HG03571 (cell line): ENCODE data around the gene ROR1.
A peak's percentile ranks its signal among the peaks of the same experiment; 100 is the strongest.
"Not testable (repeated sequence)": the region's sequence is repeated elsewhere in the genome, so short reads cannot be mapped to it uniquely, and the experiment has no call there.

ENCODE experiments used
- ATAC-seq: cut with Tn5 transposase; IDR thresholded peaks from one replicate; pipeline ENCODE4 v1.9.1; 2021; ENCODE audit not compliant: unreplicated experiment

The ROR1 gene

GRCh38 chr1:63819795-63820194, 46.0 kb downstream of the ROR1 start:
- no peak for ATAC-seq

- ATAC-seq: no peak
Measured at GRCh38 chr1:63821091-63822005, 47.5 kb downstream of the ROR1 start.

- no peak for ATAC-seq
Measured at GRCh38 chr1:63822540-63822939, 48.7 kb downstream of the ROR1 start.

GRCh38 chr1:63824451-63824850, 50.6 kb downstream of the ROR1 start:
- no peak for ATAC-seq

- no peak for ATAC-seq
Measured at GRCh38 chr1:63825111-63825510, 51.3 kb downstream of the ROR1 start.

DNA sequence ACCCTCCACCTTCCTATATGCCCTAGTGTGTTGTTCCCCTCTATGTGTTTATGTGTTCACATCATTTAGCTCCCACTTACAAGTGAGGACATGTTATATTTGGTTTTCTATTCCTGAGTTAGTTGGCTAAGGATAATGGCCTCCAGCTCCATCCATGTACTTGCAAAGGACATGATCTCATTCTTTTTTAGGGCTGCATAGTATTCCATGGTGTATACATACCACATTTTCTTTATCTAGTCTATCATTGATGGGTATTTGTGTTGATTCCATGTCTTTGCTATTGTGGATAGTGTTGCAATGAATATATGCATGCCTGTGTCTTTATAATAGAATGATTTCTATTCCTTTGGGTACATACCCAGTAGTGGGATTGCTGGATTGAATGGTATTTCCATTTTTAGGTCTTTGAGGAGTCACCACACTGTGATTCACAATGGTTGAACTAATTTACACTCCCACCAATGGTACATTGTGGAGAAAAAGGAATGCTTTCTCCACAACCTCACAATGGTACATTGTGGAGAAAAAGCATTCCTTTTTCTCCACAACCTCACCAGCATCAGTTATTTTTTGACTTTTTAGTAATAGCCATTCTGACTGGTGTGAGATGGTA, 52.5 kb downstream of the ROR1 start:
- not testable (repeated sequence) for ATAC-seq

GRCh38 chr1:63827411-63828321, 53.8 kb downstream of the ROR1 start:
- no peak for ATAC-seq

DNA sequence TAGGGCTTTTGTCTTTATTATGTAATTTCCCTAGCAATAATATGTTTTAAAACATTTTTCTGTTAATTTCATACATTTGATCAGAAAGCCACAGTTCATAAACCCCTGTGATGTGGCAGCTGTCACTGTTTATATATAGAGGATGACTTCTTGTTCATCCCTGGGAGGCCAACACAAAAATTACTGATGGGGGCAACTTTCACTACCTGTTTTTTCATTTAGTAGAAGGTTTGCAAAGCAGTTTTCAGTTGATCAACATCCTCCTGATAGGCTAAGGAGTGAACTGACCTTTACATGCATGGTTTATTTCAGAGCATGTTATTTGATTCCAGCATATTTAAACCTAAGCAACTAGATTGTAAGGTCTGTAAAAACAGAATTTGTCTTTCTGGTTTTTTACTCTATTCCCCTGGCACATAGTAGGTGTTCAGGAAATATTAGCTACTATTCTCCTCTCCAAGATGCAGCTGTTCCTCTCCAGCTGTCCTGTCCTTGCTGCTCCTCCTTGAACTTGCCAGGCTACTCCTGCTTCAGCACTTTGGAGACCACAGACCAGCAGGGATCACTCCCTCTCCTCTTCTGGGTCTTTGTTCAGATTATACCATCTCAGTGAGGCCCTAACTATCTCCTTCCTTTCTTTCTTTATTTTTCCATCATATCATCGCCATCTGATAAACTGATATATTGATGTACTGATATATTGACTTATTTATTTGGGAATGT, 54.7 kb downstream of the ROR1 start:
- ATAC-seq: peak; percentile 90

DNA sequence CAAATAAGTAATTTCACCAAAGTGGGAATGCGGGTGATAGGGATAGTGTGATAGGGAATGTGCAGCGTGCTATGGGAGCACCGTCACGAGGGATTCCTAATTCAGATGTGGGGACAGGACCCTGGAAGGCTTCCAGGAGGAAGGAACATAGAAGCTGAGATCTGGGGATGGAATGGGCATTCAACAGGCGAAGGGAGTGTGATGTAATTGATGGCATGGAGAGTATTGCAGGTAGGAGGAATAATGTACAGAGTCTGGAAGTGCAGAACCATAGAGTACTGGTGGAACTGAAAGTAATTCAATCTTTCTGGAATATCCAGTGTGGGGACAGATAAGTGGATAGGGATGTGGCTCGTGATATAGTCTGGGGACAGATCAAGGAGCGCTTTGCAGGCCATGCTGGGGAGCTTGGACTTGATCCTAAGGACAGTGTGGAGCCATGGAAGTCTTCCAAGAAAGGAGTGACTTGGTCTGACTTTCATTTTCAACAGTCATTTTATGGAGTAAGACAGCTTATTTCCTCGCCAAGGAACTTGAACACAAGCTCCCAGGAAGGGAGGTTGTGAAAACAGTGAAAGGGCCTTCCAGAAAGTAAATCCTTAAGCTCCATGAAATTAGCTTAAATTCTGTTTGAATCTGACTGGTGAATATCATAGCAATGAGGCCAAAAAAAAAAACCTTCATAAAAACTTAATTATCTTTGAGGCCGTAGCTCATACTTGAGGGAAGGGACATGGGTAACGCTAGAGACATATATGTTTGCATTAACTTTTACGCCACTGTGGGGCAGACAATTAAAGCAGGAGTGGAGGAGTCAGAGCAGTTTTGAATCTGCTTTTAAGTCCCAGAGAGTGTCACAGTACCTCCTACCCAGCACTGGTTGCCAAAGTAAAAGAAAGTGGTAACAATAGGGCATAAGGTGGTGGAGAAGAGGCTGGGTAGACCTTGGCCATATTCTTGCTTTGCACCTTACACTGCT, 55.8 kb downstream of the ROR1 start:
- no peak for ATAC-seq

GRCh38 chr1:63831409-63831808, 57.6 kb downstream of the ROR1 start:
- ATAC-seq: no peak

DNA sequence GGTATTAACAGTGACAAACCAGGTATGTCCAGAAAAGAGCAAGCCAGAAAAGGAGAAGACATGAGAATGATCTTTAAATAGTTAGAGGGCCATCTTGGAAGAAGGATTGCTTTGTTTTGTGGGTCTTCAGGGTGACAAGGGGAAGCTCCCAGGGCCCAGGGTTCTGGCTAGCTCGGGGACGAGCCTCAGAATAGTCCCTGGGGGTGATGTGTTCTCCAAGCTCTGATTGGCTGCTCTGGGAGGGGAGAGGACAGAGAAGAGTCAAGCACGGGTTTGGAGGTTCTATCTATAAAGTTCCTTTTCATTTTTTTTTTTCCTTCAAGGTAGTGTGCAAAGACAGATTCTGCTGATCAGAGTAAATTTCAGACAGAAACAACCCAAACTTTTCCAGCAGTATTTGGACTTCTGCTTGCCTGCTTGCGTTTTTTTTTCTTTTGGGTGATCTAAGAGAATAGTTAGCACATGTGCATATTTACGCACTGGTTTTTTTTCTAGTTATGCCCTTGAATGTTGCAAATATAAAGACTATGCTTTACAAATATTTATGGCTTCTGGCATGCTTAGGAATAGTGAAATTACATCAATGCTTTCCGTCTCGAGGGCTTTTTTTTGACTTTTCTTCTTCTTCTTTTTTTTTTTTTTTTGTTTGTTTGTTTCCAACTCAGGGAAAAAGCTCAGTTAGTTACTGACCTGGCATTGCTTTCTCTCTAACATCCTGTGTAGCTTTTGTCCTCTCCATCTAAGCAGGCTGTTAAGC, 59.7 kb downstream of the ROR1 start:
- ATAC-seq: no peak

DNA sequence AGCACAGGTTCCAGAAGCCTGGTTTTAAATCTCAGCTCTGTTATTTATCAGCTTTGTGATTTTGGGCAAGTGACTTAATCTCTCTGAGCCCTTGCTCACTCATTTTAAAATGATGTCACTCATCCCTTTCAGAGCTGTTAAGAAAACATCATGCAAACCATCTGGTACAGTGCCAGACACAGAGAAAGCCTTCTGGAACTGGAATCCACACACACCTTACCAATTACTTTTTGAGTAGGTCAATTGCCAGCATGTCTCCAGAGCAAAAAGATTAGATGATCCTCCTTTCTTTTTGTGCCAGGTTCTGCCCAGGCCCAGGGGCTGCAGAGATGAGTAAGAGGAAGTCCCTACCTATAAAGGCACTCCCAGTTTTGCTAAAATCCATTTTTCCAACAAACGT, 61.3 kb downstream of the ROR1 start:
- ATAC-seq: no peak

GRCh38 chr1:63836374-63836773, 62.6 kb downstream of the ROR1 start:
- ATAC-seq: no peak

DNA sequence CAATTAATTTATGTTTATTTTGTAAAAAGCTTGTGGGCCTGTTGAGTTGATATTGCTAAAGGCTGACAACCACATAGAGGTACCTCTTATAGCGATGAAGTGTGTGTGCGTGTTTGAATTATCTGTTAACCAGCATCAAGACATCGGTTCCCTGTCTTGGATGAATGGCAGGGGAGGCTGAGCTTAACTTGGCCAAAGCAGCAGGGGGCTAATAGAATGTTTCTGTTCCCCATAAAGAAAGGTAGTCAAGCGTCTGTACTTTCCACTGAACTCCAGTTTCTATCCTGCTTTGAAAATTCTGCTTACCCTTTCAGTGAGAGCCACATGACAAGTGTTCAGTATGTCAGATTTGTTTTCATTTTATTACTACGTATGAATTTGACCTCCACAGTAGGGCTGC, 63.0 kb downstream of the ROR1 start:
- ATAC-seq: no peak

- ATAC-seq: no peak
Measured at GRCh38 chr1:63843010-63843409, 69.2 kb downstream of the ROR1 start.

- ATAC-seq: no peak
Measured at GRCh38 chr1:63843884-63844283, 70.1 kb downstream of the ROR1 start.

- ATAC-seq: no peak
Measured at GRCh38 chr1:63845346-63845745, 71.5 kb downstream of the ROR1 start.

DNA sequence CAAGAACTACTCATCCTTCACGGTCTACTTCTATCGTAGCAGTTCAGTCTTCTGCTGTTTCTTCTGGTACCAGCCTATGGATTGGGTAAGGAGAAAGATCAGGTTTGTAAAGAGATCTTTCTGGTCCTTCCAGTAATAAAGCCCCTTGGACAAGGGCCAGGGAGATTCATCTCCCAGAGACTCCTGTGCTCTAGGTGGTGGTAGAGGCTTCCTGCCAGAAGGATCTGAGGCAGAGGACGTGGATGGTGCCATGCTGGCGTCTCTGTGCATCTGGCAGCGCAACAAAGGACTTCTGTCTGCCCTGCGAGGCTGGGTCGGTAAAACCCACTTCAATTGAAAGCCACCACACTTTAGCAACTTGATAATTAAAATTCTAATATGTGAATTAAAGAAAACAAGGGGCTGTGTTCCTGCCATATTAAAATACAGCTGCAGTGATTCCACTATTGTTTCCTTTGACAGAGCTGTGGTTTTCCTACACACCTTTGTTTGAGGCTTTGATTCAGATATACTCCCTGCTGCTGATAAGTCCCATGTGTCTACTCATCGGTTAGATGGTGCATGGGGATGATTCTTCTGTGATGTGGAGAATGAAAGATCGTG, 73.6 kb downstream of the ROR1 start:
- ATAC-seq: no peak
